Chondrocyte (in vitro differentiated cells): ENCODE results near the gene CGB1. TPM values are rescaled to one million over a fixed set of nuclear protein-coding genes. Genes with fewer than 3 reads are reported as not detected.
"Not testable (repeated sequence)": the region's sequence is repeated elsewhere in the genome, so short reads cannot be mapped to it uniquely, and the experiment has no call there.

Source experiments
- DNase-seq: peaks from one replicate; pipeline ENCODE4 v3.0.0; 2021; ENCODE audit warnings: mixed read lengths, low spot score
- H3K27ac Mint-ChIP-seq: one replicate; pipeline ENCODE4 v1.8.0; 2021; ENCODE audit warnings: mild to moderate bottlenecking, moderate library complexity, mixed read lengths; ENCODE audit not compliant: unreplicated experiment
- H3K27me3 Mint-ChIP-seq: 2 replicates; pipeline ENCODE4 v1.8.0; 2021; ENCODE audit warnings: low read depth, mixed read lengths
- H3K36me3 Mint-ChIP-seq: 2 replicates; pipeline ENCODE4 v1.8.0; 2021; ENCODE audit warnings: low read depth, mixed read lengths
- H3K4me1 Mint-ChIP-seq: 2 replicates; pipeline ENCODE4 v1.8.0; 2021; ENCODE audit warnings: low read depth, mild to moderate bottlenecking, mixed read lengths
- H3K4me3 Mint-ChIP-seq: one replicate; pipeline ENCODE4 v1.8.0; 2021; ENCODE audit warnings: mild to moderate bottlenecking, moderate library complexity, mixed read lengths; ENCODE audit not compliant: unreplicated experiment
- H3K9me3 Mint-ChIP-seq: 2 replicates; pipeline ENCODE4 v1.8.0; 2021; ENCODE audit warnings: low read depth, mixed read lengths
- total RNA-seq: library from RNA; stranded (reverse); gene quantifications from 3 replicates; pipeline ENCODE4 v1.2.1, GENCODE V29; 2021
- TF ChIP-seq, protein P1 (sequence below): fragments of 200-600 bp; sonication (generic); IDR thresholded peaks from 2 replicates; pipeline ENCODE4 v1.5.0; 2021; ENCODE audit warnings: antibody characterized with exemption, mild to moderate bottlenecking, moderate library complexity

Gene CGB1
- total RNA-seq, 1 donor from 2014 or later = 0.92 TPM

DNA sequence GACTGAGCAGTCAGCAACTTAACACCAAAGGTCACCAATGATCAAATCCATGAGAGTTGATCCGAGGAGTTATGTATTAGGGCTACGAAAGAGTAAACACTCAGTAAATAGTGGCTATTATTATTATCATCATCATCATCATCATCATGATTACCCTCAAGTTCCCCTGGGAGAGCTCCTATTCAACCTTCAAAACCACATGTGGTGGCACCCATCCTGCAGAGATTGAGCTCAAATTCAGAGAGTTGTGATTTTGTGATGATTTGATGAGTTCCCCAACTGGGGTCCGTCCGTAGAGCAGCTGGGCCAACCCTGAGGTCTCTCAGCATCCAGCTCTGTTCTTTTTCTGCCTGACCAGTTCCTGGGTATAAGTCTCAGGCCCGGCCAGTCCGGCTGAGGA lies 11.6 kb downstream of the CGB1 start:
- not testable (repeated sequence) for H3K9me3 Mint-ChIP-seq, DNase-seq, H3K27ac Mint-ChIP-seq, H3K36me3 Mint-ChIP-seq, H3K4me3 Mint-ChIP-seq, H3K27me3 Mint-ChIP-seq
- peaks cover 19% of the 10 kb centered on the region for H3K4me1 Mint-ChIP-seq

DNA sequence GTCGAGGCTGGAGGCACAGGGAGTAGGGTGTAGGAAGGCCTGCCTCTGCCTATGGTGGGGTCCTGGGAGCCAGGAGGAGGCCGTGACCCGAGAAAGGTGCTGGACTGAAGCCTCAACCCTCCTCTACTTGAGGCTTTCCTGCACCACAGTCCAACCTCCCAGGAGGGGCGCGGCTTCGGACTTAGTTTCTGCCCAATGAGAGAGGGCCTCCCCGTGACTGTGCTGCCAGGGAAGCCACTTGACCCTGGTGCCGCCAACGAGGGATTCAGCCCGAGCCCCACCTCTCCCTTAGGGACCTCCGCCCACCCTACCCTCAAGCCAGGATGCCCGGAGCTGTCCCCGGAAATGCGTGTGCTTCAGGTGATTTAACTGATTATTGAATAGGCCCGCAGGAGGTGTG lies 12.5 kb downstream of the CGB1 start, which contains the start of gene CGB3:
TSS of gene CGB3 (minus strand) at position 101 of the 400 bp plus-strand sequence. CDS start 362 bp downstream, outside the sequence.
- not testable (repeated sequence) for H3K27me3 Mint-ChIP-seq, H3K9me3 Mint-ChIP-seq, DNase-seq, H3K4me3 Mint-ChIP-seq, H3K27ac Mint-ChIP-seq, H3K36me3 Mint-ChIP-seq
- peaks cover 14% of the 10 kb centered on the region for H3K4me1 Mint-ChIP-seq

DNA sequence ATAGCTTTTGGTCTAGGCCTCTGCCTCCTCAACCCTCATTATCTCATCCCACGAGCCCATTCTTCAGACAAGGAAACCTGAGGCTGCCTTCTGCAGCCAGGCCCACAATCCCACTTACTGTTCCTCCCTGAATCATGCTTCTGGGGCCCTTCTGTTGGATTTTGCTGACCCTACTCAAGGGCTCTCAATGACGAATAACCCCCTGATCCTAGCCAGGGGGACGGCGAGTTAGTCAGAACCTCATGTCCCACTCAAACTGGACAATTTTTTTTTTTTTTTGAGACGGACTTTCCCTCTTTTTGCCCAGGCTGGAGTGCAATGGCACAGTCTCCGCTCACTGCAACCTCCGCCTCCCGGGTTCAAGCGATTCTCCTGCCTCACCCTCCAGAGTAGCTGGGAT lies 14.6 kb downstream of the CGB1 start:
- H3K4me3 Mint-ChIP-seq = no peak overlapping the region

DNA sequence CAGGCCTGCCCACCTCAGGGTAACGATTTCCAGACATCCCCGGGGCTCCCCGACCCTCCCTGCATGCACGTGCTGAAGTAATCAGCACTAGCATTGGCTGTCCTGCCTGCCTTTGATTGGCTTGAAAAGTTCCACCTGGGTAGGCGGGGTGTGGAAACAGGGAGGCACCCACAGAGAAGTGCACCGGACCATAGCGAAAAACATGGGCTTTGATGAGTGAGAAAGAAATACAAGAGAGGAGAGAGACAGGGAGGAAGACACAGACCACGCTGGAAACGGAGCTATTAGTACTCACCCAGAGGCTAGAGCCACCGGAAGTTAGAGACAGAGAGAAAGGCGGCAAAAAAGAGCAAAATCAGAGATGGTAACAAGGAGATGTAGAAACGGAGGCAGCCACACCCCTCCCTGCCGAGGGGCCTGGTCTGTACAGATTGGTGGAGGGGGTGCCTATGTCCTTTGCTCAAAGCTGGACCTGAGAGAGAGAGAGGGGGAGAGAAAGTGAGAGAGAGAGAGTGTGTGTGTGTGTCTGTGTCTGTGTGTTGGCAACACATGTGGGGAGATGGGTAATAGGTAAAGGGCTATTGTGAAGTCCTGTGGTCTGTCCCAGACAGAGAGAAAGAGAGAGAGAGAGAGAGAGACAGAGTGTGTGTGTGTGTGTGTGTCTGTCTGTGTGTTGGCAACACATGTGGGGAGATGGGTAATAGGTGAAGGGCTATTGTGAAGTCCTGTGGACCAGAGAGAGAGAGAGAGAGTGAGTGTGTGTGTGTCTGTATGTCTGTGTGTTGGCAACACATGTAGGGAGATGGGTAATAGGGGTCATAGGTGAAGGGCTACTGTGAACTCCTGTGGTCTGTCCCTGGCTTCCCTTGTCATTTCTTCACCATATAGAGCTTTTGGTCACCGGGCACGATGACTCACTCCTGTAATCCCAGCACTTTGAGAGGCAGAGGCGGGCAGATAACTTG lies 15.5 kb downstream of the CGB1 start:
- no peaks in the 10 kb centered on the region for H3K9me3 Mint-ChIP-seq
- no peaks in the 10 kb centered on the region for H3K36me3 Mint-ChIP-seq
- TF ChIP-seq, protein P1, sequence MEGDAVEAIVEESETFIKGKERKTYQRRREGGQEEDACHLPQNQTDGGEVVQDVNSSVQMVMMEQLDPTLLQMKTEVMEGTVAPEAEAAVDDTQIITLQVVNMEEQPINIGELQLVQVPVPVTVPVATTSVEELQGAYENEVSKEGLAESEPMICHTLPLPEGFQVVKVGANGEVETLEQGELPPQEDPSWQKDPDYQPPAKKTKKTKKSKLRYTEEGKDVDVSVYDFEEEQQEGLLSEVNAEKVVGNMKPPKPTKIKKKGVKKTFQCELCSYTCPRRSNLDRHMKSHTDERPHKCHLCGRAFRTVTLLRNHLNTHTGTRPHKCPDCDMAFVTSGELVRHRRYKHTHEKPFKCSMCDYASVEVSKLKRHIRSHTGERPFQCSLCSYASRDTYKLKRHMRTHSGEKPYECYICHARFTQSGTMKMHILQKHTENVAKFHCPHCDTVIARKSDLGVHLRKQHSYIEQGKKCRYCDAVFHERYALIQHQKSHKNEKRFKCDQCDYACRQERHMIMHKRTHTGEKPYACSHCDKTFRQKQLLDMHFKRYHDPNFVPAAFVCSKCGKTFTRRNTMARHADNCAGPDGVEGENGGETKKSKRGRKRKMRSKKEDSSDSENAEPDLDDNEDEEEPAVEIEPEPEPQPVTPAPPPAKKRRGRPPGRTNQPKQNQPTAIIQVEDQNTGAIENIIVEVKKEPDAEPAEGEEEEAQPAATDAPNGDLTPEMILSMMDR = no peak
- DNase-seq = no peak
- no peak overlapping the region for H3K27ac Mint-ChIP-seq
- peaks cover 4% of the 10 kb centered on the region for H3K27me3 Mint-ChIP-seq
- no peak overlapping the region for H3K4me3 Mint-ChIP-seq
- H3K4me1 Mint-ChIP-seq = peaks cover 17% of the 10 kb centered on the region

More for the DNA sequence above, 14.6 kb downstream of the CGB1 start:
- TF ChIP-seq, protein P1 = no peak
- H3K27me3 Mint-ChIP-seq = peaks cover 4% of the 10 kb centered on the region
- DNase-seq = no peak
- H3K27ac Mint-ChIP-seq = no peak overlapping the region
- peaks cover 17% of the 10 kb centered on the region for H3K4me1 Mint-ChIP-seq
- H3K9me3 Mint-ChIP-seq = no peaks in the 10 kb centered on the region
- no peaks in the 10 kb centered on the region for H3K36me3 Mint-ChIP-seq

DNA sequence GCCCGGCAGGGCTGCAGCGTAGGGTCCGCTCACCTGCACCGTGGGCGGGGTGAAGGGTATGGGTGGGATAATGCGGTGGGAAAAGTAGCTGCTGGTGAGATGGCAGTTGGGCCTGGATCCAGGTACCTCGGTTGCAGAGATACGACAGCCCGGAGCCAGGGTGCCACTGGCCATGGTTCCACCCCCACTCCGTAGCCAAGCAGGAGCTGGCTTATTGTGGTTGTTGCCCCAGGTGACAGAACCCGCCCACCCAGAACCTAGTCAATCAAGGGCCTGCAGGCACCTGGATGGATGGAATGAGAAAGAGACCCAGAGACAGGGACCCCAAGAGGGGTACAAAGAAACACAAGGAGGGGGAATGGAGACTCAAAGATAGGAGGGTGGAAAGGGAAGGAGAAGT lies 16.4 kb downstream of the CGB1 start:
- Mint-ChIP-seq H3K4me1 (peaks cover 13% of the 10 kb centered on the region), H3K4me3 (no peak overlapping the region), H3K9me3 (no peaks in the 10 kb centered on the region), H3K36me3 (peaks cover 5% of the 10 kb centered on the region), H3K27me3 (peaks cover 4% of the 10 kb centered on the region), H3K27ac (no peak overlapping the region)
- no peak for DNase-seq
- TF ChIP-seq, protein P1 = no peak

DNA sequence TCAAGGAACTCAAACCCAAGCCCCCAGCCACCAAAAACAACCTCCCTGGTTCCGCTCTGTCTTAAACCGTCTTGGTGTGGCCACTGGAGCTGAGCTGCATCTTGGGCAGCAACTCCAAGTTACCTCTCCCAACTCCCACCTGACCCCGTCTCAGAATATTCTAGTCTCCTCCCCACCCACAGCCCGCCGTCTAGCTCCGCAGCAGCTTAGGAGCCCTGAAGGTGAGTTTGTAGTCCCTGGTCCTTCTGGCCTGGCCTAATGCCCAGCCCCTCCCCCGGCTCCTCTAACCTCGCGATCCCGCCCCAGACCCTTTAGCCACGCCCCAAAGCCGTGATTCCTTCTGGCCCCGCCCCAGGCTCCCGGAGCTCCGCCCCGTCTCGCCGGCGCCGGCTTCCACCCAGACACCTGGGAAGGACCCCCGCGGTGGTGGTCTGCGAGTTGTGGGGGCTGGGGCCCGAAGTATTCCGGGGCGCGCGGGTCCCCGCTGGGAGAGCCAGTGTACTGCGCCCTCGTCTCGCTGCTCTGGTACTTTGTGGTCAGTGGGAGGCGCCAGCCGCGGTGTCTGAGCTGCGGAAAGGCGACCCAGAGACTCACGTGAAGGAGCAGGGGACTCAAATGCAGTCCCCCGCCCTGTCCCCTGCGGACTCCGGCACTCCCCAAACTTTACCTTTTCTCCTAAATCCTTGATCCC lies 17.3 kb downstream of the CGB1 start:
- H3K4me3 Mint-ChIP-seq = peak overlapping the region; percentile 21
- TF ChIP-seq, protein P1 = peak; percentile 48

DNA sequence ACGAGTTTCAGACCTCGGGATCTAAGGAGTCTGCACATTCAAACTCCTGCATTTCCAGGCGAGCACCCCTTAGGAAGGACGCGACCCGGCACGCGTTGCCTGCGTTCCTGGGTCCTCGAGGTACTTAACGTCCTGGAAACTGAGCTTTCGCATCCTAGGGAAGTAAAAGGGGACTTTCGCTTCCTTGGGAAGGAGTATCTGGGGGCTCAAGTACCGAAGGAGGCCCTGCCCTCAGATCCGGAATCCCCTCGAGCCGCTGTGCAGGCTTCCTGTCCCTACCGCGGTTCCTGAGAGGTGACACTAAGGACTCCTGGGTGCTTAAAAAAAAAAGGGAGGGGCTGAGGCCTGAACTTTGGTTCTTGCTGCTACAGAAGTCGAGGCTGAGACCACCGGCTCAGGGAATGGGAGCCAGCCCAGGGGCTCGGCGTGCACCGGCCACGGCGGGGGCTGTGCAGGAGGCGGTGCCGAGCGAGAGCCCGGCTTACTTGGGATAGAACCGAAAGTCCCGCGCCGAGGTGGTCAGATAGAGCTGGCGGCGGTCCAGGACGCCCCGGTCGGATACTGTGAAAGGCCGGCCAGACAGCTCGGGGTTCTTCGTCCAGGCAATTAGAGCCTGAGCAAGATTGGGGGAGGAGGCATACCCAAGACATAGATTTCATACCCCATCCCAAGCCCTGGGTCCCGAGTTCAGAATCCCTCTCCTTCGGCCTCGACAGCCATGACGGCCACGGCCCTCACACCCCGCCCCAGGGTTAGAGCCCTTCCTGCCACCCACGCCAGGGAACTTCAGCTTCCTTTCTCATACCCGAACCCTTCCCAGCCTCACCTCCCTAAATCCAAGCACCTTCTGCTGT lies 18.1 kb downstream of the CGB1 start:
- not testable (repeated sequence) for H3K36me3 Mint-ChIP-seq, DNase-seq, H3K27me3 Mint-ChIP-seq, H3K4me1 Mint-ChIP-seq, H3K27ac Mint-ChIP-seq, H3K9me3 Mint-ChIP-seq
- peak overlapping the region; percentile 61 for H3K4me3 Mint-ChIP-seq

More for the DNA sequence above, 17.3 kb downstream of the CGB1 start:
- no peak for DNase-seq
- no peak overlapping the region for H3K27ac Mint-ChIP-seq
- H3K36me3 Mint-ChIP-seq = peaks cover 5% of the 10 kb centered on the region
- H3K9me3 Mint-ChIP-seq = no peaks in the 10 kb centered on the region
- peaks cover 10% of the 10 kb centered on the region for H3K4me1 Mint-ChIP-seq
- H3K27me3 Mint-ChIP-seq = peaks cover 4% of the 10 kb centered on the region
